Measurements from ENCODE around the gene SUGP1. TPM values are rescaled to one million over a fixed set of nuclear protein-coding genes. Genes with fewer than 3 reads are reported as not detected.

SUGP1 gene
- total and polyA plus RNA-seq, 3 donors from 2014 or later: 87.4 to 98.8 (median 89.8) TPM

Small RNA genes lying within 50 kb of the gene (small RNA-seq; reads per million reads assigned to genes)
- 0 reads per million in 2 donors for gene RNU6-1028P

Other genes with a start within 250 kb of the SUGP1 start
- gene TMEM161A, start 182.0 kb downstream of the SUGP1 start, total RNA-seq: 10 to 100 TPM; 17.4 to 18.7 TPM
- 13.2 TPM for gene TMEM161A, start 182.0 kb downstream of the SUGP1 start, polyA plus RNA-seq (ENCODE audit: insufficient read depth, low read depth, low replicate concordance)
- gene MEF2B, start 150.2 kb downstream of the SUGP1 start, total RNA-seq: 1 to 10 TPM; 3.0 to 5.7 TPM
- gene MEF2B, start 150.2 kb downstream of the SUGP1 start, polyA plus RNA-seq (ENCODE audit: insufficient read depth, low read depth, low replicate concordance): 3.1 TPM
- gene BORCS8, start 128.4 kb downstream of the SUGP1 start, total RNA-seq: 10 to 100 TPM; 17.7 to 25.7 TPM
- gene BORCS8, start 128.4 kb downstream of the SUGP1 start, polyA plus RNA-seq (ENCODE audit: insufficient read depth, low read depth, low replicate concordance): 36.6 TPM
- 10 to 100 TPM; 35.1 to 40.4 TPM for gene RFXANK, start 128.3 kb downstream of the SUGP1 start, total RNA-seq
- gene RFXANK, start 128.3 kb downstream of the SUGP1 start, polyA plus RNA-seq (ENCODE audit: insufficient read depth, low read depth, low replicate concordance): 35.7 TPM
- 1 to 10 TPM; 7.0 to 9.6 TPM for gene NR2C2AP, start 117.1 kb downstream of the SUGP1 start, total RNA-seq
- gene NR2C2AP, start 117.1 kb downstream of the SUGP1 start, polyA plus RNA-seq (ENCODE audit: insufficient read depth, low read depth, low replicate concordance): 9.4 TPM
- 1 to 10 TPM; 3.3 to 3.7 TPM for gene NCAN, start 108.6 kb downstream of the SUGP1 start, total RNA-seq
- gene NCAN, start 108.6 kb downstream of the SUGP1 start, polyA plus RNA-seq (ENCODE audit: insufficient read depth, low read depth, low replicate concordance): 2.3 TPM
- gene TM6SF2, start 47.2 kb downstream of the SUGP1 start, total RNA-seq: 1 to 10 TPM in 1 of 2 donors, under 1 TPM in 1; 0.93 to 1.2 TPM
- 0.96 TPM for gene TM6SF2, start 47.2 kb downstream of the SUGP1 start, polyA plus RNA-seq (ENCODE audit: insufficient read depth, low read depth, low replicate concordance)
- gene MAU2, start 320 bp upstream of the SUGP1 start, total RNA-seq: 100 to 1,000 TPM; 143 to 151 TPM
- 77.2 TPM for gene MAU2, start 320 bp upstream of the SUGP1 start, polyA plus RNA-seq (ENCODE audit: insufficient read depth, low read depth, low replicate concordance)
- gene GATAD2A, start 85.2 kb upstream of the SUGP1 start, total RNA-seq: 100 to 1,000 TPM; 163 to 197 TPM
- 109 TPM for gene GATAD2A, start 85.2 kb upstream of the SUGP1 start, polyA plus RNA-seq (ENCODE audit: insufficient read depth, low read depth, low replicate concordance)
- 100 to 1,000 TPM; 117 to 722 TPM for gene TSSK6, start 195.0 kb upstream of the SUGP1 start, total RNA-seq
- 125 TPM for gene TSSK6, start 195.0 kb upstream of the SUGP1 start, polyA plus RNA-seq (ENCODE audit: insufficient read depth, low read depth, low replicate concordance)
- gene NDUFA13, start 195.7 kb upstream of the SUGP1 start, total RNA-seq: 100 to 1,000 TPM; 210 to 283 TPM
- 260 TPM for gene NDUFA13, start 195.7 kb upstream of the SUGP1 start, polyA plus RNA-seq (ENCODE audit: insufficient read depth, low read depth, low replicate concordance)
- 10 to 100 TPM; 29.3 to 49.1 TPM for gene YJEFN3, start 208.4 kb upstream of the SUGP1 start, total RNA-seq
- 24.2 TPM for gene YJEFN3, start 208.4 kb upstream of the SUGP1 start, polyA plus RNA-seq (ENCODE audit: insufficient read depth, low read depth, low replicate concordance)
- gene CILP2, start 217.8 kb upstream of the SUGP1 start, total RNA-seq: 1 to 10 TPM; 5.6 to 9.5 TPM
- 10.0 TPM for gene CILP2, start 217.8 kb upstream of the SUGP1 start, polyA plus RNA-seq (ENCODE audit: insufficient read depth, low read depth, low replicate concordance)

All from testis (tissue), 3 donors.